Measurements from ENCODE around the gene MGRN1.

- TF ChIP-seq CTCF (IDR thresholded peaks at IDR 0.05; ENCODE audit: extremely low read depth in 1 of 2, insufficient read depth in 1 of 2, low read depth in 1 of 2, low read length in 2 of 2), result no peak
- TF ChIP-seq EZH2 (IDR thresholded peaks at IDR 0.05; ENCODE audit: borderline replicate concordance, low read depth, low read length, severe bottlenecking), result no peak
Observed at GRCh38 chr16:4709481-4709880, 84.9 kb downstream of the MGRN1 start.

Measured in endothelial cell of umbilical vein (primary cell).